ENCODE measurements around the gene PHLDA1. TPM values are rescaled to one million over a fixed set of nuclear protein-coding genes. Genes with fewer than 3 reads are reported as not detected.
A peak's percentile ranks its signal among the peaks of the same experiment; 100 is the strongest.

Gene PHLDA1
- total RNA-seq, 2 experiments from 2014 or later, result 3.8 to 3.9 TPM

DNA sequence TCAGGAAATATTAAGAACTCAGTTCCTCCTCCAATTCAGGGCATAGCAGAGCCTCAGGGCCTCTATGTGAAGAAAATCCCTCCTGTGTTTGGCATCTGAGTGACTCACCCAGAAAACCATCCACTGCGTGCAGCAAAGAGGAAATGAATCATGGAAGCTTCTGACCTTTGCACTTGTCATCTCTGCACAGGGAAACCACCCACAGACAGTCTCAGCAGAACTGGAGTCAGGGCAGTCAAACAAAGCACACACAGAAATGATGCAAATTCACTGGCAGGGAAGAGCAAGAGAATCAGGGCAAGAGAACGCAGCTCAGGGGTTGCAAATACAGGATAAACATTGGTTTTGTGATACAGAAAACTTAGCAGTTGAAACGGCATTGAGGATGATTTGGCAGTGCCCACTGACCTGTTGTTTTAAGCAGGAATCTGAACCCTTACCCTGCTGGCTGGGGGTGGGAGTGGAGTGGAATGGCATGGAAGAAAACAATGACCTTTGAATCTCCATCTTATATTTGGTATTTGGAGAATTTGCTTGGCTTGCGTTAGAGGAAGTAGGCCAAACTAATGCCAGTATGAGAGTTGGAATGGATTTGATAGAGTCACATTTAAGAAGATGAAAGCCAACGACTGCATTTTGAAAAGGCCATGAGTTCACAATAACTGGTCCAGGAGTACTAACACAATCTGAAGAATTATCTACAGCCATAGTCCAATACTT is 53.5 kb downstream of the PHLDA1 start:
- peak overlapping the region; percentile 76 for H3K27ac Mint-ChIP-seq
- CTCF ChIA-PET, result interaction anchor here (0.9 to 2.5 kb wide), 8 partner anchors 9 to 43 kb away, joined by 3 to 8 read pairs (median 4); no protein-coding TSS in a partner anchor
- H3K4me1 Mint-ChIP-seq, result peaks cover 47% of the 10 kb centered on the region
- H3K36me3 Mint-ChIP-seq (ENCODE audit: low read depth), result no peaks in the 10 kb centered on the region
- POLR2A ChIA-PET, result interaction anchor here (1.1 to 1.2 kb wide), 2 partner anchors 42 to 52 kb away, joined by 4 to 5 read pairs; no protein-coding TSS in a partner anchor
- no peaks in the 10 kb centered on the region for H3K9me3 Mint-ChIP-seq
- peak; percentile 83 for DNase-seq
- H3K4me3 Mint-ChIP-seq, result no peak overlapping the region
- no peaks in the 10 kb centered on the region for H3K27me3 Mint-ChIP-seq

- DNase-seq, result no peak
- Mint-ChIP-seq H3K27ac (peak overlapping the region; percentile 76), H3K36me3 (ENCODE audit: low read depth) (peaks cover 2% of the 10 kb centered on the region), H3K27me3 (no peaks in the 10 kb centered on the region), H3K4me1 (peaks cover 44% of the 10 kb centered on the region), H3K4me3 (no peak overlapping the region), H3K9me3 (no peaks in the 10 kb centered on the region)
- ChIA-PET POLR2A (no interaction called here), CTCF (interaction anchor here (1.0 to 2.5 kb wide), 5 partner anchors 8 to 33 kb away, joined by 4 to 8 read pairs (median 4); no protein-coding TSS in a partner anchor)
Observed at GRCh38 chr12:75977590-75977951, 54.0 kb downstream of the PHLDA1 start.

GRCh38 chr12:75976913-75977312 is 54.7 kb downstream of the PHLDA1 start:
- no peaks in the 10 kb centered on the region for H3K27me3 Mint-ChIP-seq
- H3K9me3 Mint-ChIP-seq, result peaks cover 5% of the 10 kb centered on the region
- no peak for DNase-seq
- H3K36me3 Mint-ChIP-seq (ENCODE audit: low read depth), result peaks cover 2% of the 10 kb centered on the region
- POLR2A ChIA-PET, result no interaction called here
- H3K4me1 Mint-ChIP-seq, result peaks cover 40% of the 10 kb centered on the region
- CTCF ChIA-PET, result interaction anchor here (1.3 kb wide), 1 partner anchor 9 kb away, joined by 5 read pairs; no protein-coding TSS in a partner anchor
- H3K27ac Mint-ChIP-seq, result no peak overlapping the region
- no peak overlapping the region for H3K4me3 Mint-ChIP-seq

DNA sequence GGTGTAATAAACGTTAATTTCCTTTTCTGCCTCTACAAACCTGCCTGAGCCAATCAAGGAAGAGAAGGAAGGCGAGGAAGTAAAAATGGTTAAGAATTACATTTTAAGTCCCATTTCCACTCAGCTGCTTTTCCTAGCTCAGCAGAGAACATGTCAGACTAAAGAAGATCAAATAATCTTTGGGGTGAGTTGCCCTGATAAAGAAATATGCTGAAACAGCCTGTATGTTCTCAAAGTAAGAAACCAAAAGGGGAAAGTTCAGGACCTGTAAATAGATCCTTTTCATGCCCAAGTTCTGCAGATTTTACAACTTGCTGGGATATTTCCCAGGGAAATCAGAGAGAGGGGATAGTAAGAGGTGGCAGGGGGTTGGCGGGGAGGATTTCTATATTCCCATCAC is 55.5 kb downstream of the PHLDA1 start:
- H3K27me3 Mint-ChIP-seq, result no peaks in the 10 kb centered on the region
- H3K27ac Mint-ChIP-seq, result no peak overlapping the region
- no peak overlapping the region for H3K4me3 Mint-ChIP-seq
- H3K4me1 Mint-ChIP-seq, result peaks cover 36% of the 10 kb centered on the region
- DNase-seq, result no peak
- POLR2A ChIA-PET, result no interaction called here
- CTCF ChIA-PET, result interaction anchor here (1.2 to 1.9 kb wide), 4 partner anchors 10 to 119 kb away, joined by 3 to 7 read pairs (median 4); no protein-coding TSS in a partner anchor
- peaks cover 7% of the 10 kb centered on the region for H3K9me3 Mint-ChIP-seq
- peaks cover 4% of the 10 kb centered on the region for H3K36me3 Mint-ChIP-seq (ENCODE audit: low read depth)

- H3K4me1 Mint-ChIP-seq, result peaks cover 33% of the 10 kb centered on the region
- CTCF ChIA-PET, result interaction anchor here (1.2 to 1.9 kb wide), 4 partner anchors 9 to 119 kb away, joined by 3 to 7 read pairs (median 4); no protein-coding TSS in a partner anchor
- H3K9me3 Mint-ChIP-seq, result peaks cover 7% of the 10 kb centered on the region
- no peaks in the 10 kb centered on the region for H3K27me3 Mint-ChIP-seq
- POLR2A ChIA-PET, result no interaction called here
- H3K36me3 Mint-ChIP-seq (ENCODE audit: low read depth), result peaks cover 4% of the 10 kb centered on the region
- no peak overlapping the region for H3K4me3 Mint-ChIP-seq
- no peak overlapping the region for H3K27ac Mint-ChIP-seq
- no peak for DNase-seq
Observed at GRCh38 chr12:75975702-75976101, 55.9 kb downstream of the PHLDA1 start.

Other genes with a start within 250 kb of the PHLDA1 start
- gene NAP1L1, start 52.9 kb upstream of the PHLDA1 start, total RNA-seq, result 100 to 1,000 TPM; 460 to 538 TPM

Data from activated CD4-positive, alpha-beta T cell treated with anti-CD3 and anti-CD28 coated beads, Interleukin-2, amount 10 ng/mL, durations not matched to agents 7 days and 5 days (primary cell).